Esophagus squamous epithelium (tissue), 4 donors: ENCODE data around the gene SPATA31E1.
"Not testable (repeated sequence)": the region's sequence is repeated elsewhere in the genome, so short reads cannot be mapped to it uniquely, and the experiment has no call there.

Source experiments
- CTCF ChIP-seq, 6 experiments: fragments of 450-650 bp in 4 of 6; fragments of 200-600 bp in 2 of 6; sonication (generic) in 2 of 6; IDR thresholded peaks; one replicate each; pipeline ENCODE4 v1.5.1; 2016 to 2019; ENCODE audit warnings: antibody characterized with exemption in 6 of 6, mild to moderate bottlenecking in 4 of 6, moderate library complexity in 4 of 6
- POLR2A ChIP-seq, 4 donors: fragments of 450-650 bp; IDR thresholded peaks; one replicate each; pipeline ENCODE4 v1.6.1; 2017; ENCODE audit warnings: antibody characterized with exemption in 4 of 4, mild to moderate bottlenecking in 4 of 4, moderate library complexity in 3 of 4

GRCh38 chr9:87847817-87848216, 34.9 kb upstream of the SPATA31E1 start:
- TF ChIP-seq CTCF, POLR2A (IDR thresholded peaks at IDR 0.05): not testable (repeated sequence)
